ENCODE results near the gene SEBOX. TPM values are rescaled to one million over a fixed set of nuclear protein-coding genes. Genes with fewer than 3 reads are reported as not detected.

The SEBOX gene
- total RNA-seq, 4 donors from 2014 or later: not detected

DNA sequence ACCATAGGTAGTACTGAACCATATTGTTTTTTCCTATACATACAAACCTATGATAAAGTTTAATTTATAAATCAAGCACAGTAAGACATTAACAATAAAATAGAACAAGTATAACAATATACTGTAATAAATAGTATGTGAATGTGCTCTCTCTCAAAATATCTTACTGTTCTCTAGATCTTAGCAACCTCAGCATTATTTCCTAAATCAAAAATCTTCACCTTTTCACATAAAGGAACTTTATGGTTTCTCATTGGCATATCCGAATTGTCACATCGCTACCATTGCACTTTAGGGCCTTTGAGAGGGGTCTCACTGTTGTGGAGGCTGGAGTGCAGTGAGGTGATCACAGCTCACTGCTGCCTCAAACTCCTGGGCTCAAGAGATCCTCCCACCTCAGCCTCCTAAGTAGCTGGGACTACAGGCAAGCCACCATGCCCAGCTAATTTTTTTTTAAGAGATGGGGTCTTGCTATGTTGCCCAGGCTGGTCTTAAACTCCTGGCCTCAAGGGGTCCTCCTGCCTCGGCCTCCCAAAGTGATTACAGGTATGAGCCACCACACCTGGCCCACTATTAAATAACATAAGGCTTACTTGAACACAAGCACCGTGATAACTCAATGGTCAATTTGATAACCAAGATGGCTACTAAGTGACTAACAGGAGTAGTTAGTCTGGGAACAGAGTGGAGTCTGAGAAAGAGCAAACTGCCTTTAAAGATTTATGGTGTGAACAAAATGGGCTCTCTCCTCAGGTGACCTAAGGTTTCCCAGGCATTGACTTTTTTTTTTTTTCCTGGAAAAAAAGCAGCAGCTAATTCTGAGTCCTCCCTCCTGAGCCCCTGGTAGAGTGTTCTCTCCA, 48.9 kb downstream of the SEBOX start:
- Histone ChIP-seq H3K36me3 (no peaks in the 10 kb centered on the region), H3K4me1 (peaks cover 17 to 22% (median 20%) of the 10 kb centered on the region in 4 donors), H3K9me3 (no peaks in the 10 kb centered on the region), H3K27ac (replicated peaks in 1 of 4) (no peak overlapping the region), H3K27me3 (no peaks in the 10 kb centered on the region), H3K4me3 (no peak overlapping the region)
- intact Hi-C loops (cut with DNase I): no loop called here
- 98% methylated on average over 4 of the region's 4 CpGs for WGBS
- no peak for TF ChIP-seq POLR2AphosphoS5 (IDR thresholded peaks at IDR 0.05)
- TF ChIP-seq, protein P1, sequence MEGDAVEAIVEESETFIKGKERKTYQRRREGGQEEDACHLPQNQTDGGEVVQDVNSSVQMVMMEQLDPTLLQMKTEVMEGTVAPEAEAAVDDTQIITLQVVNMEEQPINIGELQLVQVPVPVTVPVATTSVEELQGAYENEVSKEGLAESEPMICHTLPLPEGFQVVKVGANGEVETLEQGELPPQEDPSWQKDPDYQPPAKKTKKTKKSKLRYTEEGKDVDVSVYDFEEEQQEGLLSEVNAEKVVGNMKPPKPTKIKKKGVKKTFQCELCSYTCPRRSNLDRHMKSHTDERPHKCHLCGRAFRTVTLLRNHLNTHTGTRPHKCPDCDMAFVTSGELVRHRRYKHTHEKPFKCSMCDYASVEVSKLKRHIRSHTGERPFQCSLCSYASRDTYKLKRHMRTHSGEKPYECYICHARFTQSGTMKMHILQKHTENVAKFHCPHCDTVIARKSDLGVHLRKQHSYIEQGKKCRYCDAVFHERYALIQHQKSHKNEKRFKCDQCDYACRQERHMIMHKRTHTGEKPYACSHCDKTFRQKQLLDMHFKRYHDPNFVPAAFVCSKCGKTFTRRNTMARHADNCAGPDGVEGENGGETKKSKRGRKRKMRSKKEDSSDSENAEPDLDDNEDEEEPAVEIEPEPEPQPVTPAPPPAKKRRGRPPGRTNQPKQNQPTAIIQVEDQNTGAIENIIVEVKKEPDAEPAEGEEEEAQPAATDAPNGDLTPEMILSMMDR (IDR thresholded peaks at IDR 0.05): no peak
- TF ChIP-seq POLR2A (IDR thresholded peaks at IDR 0.05; ENCODE audit: low read depth): no peak
- TF ChIP-seq EP300 (IDR thresholded peaks at IDR 0.05): no peak
- no peak for DNase-seq (ENCODE audit: extremely low spot score)

DNA sequence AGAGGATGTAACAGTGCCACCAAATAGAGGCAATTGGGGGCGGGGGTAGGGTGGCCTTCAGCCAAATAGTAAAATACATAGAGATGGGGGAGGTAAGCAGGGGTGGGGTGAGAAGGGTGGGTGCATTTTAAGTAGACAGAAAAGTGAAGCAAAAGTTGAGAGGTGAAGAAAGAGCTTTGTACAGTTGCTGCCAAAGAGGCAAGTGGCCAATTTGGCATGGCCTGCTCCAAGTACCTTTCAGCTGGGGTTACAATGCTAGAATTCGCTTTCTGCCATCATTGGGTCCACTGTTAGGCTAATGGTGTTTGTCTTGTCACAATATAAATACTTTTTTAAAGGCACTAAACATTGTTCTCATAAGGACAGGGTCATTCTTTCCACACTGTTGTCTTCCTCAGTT, 51.2 kb downstream of the SEBOX start:
- no peaks in the 10 kb centered on the region for H3K36me3 ChIP-seq
- 82% methylated on average over 2 of the region's 2 CpGs for WGBS
- intact Hi-C loops (cut with DNase I): no loop called here
- H3K27ac ChIP-seq (replicated peaks in 1 of 4): no peak overlapping the region
- no peak for TF ChIP-seq EP300 (IDR thresholded peaks at IDR 0.05)
- TF ChIP-seq POLR2AphosphoS5 (IDR thresholded peaks at IDR 0.05): no peak
- TF ChIP-seq POLR2A (IDR thresholded peaks at IDR 0.05; ENCODE audit: low read depth): no peak
- TF ChIP-seq, protein P1 (IDR thresholded peaks at IDR 0.05): no peak
- peaks cover 7 to 10% (median 9%) of the 10 kb centered on the region in 4 donors for H3K4me1 ChIP-seq
- no peak for DNase-seq (ENCODE audit: extremely low spot score)
- H3K27me3 ChIP-seq: no peaks in the 10 kb centered on the region
- no peaks in the 10 kb centered on the region for H3K9me3 ChIP-seq
- no peak overlapping the region for H3K4me3 ChIP-seq

Other genes with a start within 250 kb of the SEBOX start
- 10 to 100 TPM in 3 of 4 donors, 1 to 10 TPM in 1; 5.8 to 10.8 (median 10.1) TPM for gene TMEM97, start 46.0 kb downstream of the SEBOX start, total RNA-seq
- 10 to 100 TPM; 41.3 to 63.5 (median 47.0) TPM for gene IFT20, start 29.7 kb downstream of the SEBOX start, total RNA-seq
- gene TNFAIP1, start 29.4 kb downstream of the SEBOX start, total RNA-seq: 10 to 100 TPM; 23.7 to 43.8 (median 34.8) TPM
- gene POLDIP2, start 7.7 kb downstream of the SEBOX start, total RNA-seq: 10 to 100 TPM; 67.7 to 97.5 (median 81.4) TPM
- 1 to 10 TPM in 1 of 4 donors, under 1 TPM in 3; under 0.01 to 1.3 (median 0.58) TPM for gene VTN, start 5.1 kb upstream of the SEBOX start, total RNA-seq
- 10 to 100 TPM in 3 of 4 donors, 1 to 10 TPM in 1; 8.3 to 24.9 (median 13.8) TPM for gene SARM1, start 6.5 kb upstream of the SEBOX start, total RNA-seq
- 1 to 10 TPM; 4.6 to 9.6 (median 7.4) TPM for gene SLC46A1, start 41.0 kb upstream of the SEBOX start, total RNA-seq
- not detected for gene SLC13A2, start 108.4 kb upstream of the SEBOX start, total RNA-seq
- not detected for gene FOXN1, start 141.1 kb upstream of the SEBOX start, total RNA-seq
- gene UNC119, start 187.4 kb upstream of the SEBOX start, total RNA-seq: 10 to 100 TPM; 16.1 to 36.3 (median 23.2) TPM
- gene PIGS, start 206.3 kb upstream of the SEBOX start, total RNA-seq: 10 to 100 TPM; 41.9 to 55.5 (median 47.2) TPM
- 10 to 100 TPM; 21.6 to 49.5 (median 27.5) TPM for gene ALDOC, start 211.7 kb upstream of the SEBOX start, total RNA-seq
- gene SPAG5, start 233.8 kb upstream of the SEBOX start, total RNA-seq: 1 to 10 TPM in 1 of 4 donors, under 1 TPM in 3; 0.83 to 1.7 (median 0.97) TPM
- 1 to 10 TPM; 2.3 to 4.2 (median 4.1) TPM for gene RSKR, start 249.0 kb upstream of the SEBOX start, total RNA-seq

All from esophagus muscularis mucosa (tissue), 4 donors.